IPS-18a (cell line): ENCODE measurements around the gene SYNJ2BP.
"Not testable (repeated sequence)": the region's sequence is repeated elsewhere in the genome, so short reads cannot be mapped to it uniquely, and the experiment has no call there.

Source experiments
- H3K27ac ChIP-seq: one replicate; pipeline ENCODE4 v1.5.1; 2013; ENCODE audit warnings: low read length
- H3K27me3 ChIP-seq: one replicate; pipeline ENCODE4 v1.6.1; 2013; ENCODE audit warnings: mild to moderate bottlenecking, low read length; ENCODE audit not compliant: control insufficient read depth, insufficient read depth
- H3K36me3 ChIP-seq: one replicate; pipeline ENCODE4 v1.6.1; 2013; ENCODE audit warnings: low read depth, low read length; ENCODE audit not compliant: control insufficient read depth
- H3K4me1 ChIP-seq: one replicate; pipeline ENCODE4 v1.6.1; 2013; ENCODE audit warnings: low read depth, low read length; ENCODE audit not compliant: control insufficient read depth
- H3K4me3 ChIP-seq: one replicate; pipeline ENCODE4 v1.5.1; 2013; ENCODE audit warnings: low read length
- H3K9ac ChIP-seq: one replicate; pipeline ENCODE4 v1.6.1; 2013; ENCODE audit warnings: mild to moderate bottlenecking, low read length, moderate library complexity
- H3K9me3 ChIP-seq: one replicate; pipeline ENCODE4 v1.6.1; 2013; ENCODE audit warnings: low read depth, low read length; ENCODE audit not compliant: control insufficient read depth

Gene SYNJ2BP

DNA sequence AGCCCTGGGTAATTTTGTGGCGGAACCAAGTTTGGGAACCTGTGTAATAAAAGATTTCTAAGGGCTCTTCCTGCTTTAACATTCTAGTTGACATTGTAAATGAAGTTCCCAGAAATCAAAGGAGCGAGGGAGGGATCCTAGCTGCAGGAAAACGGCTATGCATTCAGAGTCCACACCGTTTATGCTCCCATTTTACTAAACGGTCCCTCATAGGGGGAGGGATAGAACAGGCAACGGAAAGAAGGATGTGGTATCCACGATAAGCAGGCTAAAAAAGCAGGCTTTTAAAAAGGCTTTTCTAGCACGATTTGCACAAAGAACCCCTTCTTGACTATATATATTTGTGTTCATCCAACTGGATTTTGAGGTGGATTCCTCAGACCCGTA lies 559 bp downstream of the SYNJ2BP start:
- H3K4me3 ChIP-seq: peak overlapping the region; percentile 88

DNA sequence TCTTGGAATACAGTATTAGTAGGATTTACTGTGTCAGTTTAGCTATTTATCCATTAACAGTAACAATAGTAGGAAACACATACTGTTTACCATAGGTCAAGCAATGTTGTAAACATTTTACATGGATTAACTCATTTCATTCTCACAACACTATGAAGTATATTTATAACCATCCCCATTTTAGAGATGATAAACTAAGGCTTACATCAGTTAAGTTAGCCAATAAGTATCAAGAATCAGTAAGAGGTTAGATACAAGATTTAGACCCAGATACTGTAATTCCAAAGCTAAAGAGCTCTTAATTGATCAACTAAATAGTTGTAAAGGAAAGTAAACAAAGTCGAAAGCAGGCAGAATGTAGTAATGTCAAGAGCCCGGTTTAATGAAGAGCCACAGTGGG lies 1.1 kb downstream of the SYNJ2BP start:
- Histone ChIP-seq H3K4me1 (peaks cover 10% of the 10 kb centered on the region), H3K36me3 (peaks cover 5% of the 10 kb centered on the region), H3K27me3 (no peaks in the 10 kb centered on the region), H3K9ac (peak overlapping the region; percentile 74), H3K4me3 (peak overlapping the region; percentile 88), H3K9me3 (no peaks in the 10 kb centered on the region), H3K27ac (no peak overlapping the region)

More for the DNA sequence above, 559 bp downstream of the SYNJ2BP start:
- Histone ChIP-seq H3K9ac (peak overlapping the region; percentile 74), H3K27ac (peak overlapping the region; percentile 19), H3K9me3 (no peaks in the 10 kb centered on the region), H3K36me3 (peaks cover 5% of the 10 kb centered on the region), H3K27me3 (no peaks in the 10 kb centered on the region), H3K4me1 (peaks cover 10% of the 10 kb centered on the region)

DNA sequence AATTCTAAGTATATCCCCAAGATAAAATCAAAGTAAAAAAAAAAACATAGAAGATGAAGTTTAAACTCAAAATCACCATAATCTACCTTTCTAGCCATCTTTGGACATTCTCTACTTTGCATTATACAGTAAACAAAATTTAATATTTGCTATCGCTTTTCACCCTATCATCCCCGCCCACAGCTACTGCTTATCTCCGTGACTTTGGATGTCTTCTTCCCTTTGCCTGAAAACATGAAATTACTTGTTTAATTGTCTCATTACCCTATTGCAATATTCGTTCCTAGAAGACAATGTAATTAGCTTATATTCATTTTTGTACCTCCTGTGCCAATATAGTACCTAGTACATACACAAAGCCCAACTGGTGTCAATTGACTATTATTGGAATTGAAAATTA lies 9.3 kb downstream of the SYNJ2BP start:
- Histone ChIP-seq H3K4me3 (no peak overlapping the region), H3K27ac (no peak overlapping the region), H3K9me3 (no peaks in the 10 kb centered on the region), H3K36me3 (peaks cover 5% of the 10 kb centered on the region), H3K9ac (no peak overlapping the region), H3K27me3 (no peaks in the 10 kb centered on the region), H3K4me1 (peaks cover 11% of the 10 kb centered on the region)

DNA sequence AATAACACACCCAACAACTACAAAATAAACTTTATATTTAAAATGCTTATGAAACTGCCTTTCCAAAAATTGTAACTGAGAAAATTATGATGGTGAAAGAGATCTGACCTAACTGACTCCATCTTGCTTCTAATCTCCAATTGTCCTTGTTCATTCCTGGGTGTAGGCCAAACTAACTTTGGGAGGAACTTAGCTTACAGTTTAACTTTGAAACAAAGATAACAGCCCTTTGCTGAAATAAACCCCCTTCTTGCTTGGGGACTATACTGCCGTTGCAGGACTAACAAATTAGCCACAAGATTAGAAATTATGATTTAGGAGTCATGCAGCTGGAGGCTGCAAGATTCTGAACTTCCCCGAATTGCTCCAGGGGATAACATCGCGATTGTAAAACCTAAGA lies 10.7 kb downstream of the SYNJ2BP start:
- not testable (repeated sequence) for H3K9me3 ChIP-seq, H3K27ac ChIP-seq, H3K9ac ChIP-seq, H3K4me3 ChIP-seq, H3K27me3 ChIP-seq, H3K36me3 ChIP-seq
- peaks cover 18% of the 10 kb centered on the region for H3K4me1 ChIP-seq

DNA sequence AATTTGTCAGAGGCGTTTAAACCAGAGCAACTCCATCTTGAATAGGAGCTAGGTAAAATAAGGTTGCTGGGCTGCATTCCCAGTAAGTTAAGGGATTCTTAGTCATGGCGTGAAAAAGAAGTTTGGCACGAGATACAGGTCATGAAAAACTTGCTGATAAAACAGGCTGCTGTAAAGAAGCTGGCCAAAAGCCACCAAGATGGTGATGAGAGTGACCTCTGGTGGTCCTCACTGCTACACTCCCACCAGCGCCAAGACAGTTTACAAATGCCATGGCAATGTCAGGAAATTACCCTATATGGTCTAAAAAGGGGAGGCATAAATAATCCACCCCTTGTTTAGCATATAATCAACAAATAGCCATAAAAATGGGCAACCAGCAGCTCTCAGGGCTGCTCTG lies 13.6 kb downstream of the SYNJ2BP start:
- H3K9me3 ChIP-seq, H3K36me3 ChIP-seq, H3K27me3 ChIP-seq, H3K4me3 ChIP-seq, H3K27ac ChIP-seq, H3K9ac ChIP-seq: not testable (repeated sequence)
- peaks cover 18% of the 10 kb centered on the region for H3K4me1 ChIP-seq

DNA sequence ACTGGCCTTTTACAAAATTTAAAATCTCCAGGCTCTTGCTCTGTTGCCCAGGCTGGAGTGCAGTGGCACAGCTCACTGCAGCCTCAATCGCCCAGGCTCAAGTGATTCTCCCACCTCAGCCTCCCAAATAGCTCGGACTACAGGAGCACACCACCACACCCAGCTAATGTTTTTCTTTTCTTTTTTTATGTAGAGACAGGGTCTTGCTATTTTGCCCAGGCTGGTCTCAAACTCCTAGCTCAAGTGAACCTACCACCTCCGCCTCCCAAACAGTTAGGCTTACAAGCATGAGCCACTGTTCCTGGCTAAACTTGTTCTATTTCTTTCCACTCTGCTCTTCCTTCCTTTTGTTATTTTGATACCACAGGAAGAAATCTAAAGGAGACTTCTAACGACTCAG lies 15.2 kb downstream of the SYNJ2BP start:
- Histone ChIP-seq H3K4me3 (no peak overlapping the region), H3K4me1 (peaks cover 18% of the 10 kb centered on the region), H3K27me3 (no peaks in the 10 kb centered on the region), H3K27ac (no peak overlapping the region), H3K9me3 (no peaks in the 10 kb centered on the region), H3K9ac (no peak overlapping the region), H3K36me3 (peaks cover 5% of the 10 kb centered on the region)

DNA sequence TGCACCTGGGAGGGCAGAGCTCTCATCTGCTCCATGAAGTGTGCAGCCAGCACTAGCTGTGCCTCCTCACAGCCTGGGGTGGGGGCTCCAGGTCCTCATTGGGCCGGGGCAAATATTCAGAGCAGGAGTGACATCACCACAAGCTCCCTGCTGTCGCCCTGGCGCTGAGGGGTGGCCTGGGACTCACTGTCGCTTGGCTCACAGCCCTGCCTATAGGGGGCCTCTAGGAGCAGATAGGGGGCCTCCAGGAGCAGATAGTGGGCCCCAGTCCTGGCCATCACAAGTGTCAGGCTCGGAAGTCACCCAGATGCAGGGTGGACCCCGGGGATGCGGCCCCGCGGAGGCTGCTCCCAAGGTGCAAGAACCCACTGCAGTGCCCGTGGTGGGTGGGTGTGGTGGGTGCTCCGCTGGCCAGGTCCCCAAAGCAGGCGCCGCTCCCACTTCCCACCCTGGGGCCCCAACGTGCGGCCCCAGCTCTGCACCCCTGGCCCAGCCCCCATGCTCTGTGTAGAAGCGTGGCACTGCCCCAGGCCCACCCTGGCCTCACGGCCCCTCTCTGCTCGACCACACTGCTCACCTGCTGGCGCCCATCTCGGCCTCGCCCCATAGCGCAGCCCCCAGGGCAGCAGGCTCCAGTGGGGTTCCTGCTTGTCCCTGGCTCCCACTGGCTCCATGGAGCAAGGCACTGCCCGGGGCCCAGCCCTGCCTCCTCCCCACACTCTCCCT lies 18.0 kb downstream of the SYNJ2BP start:
- Histone ChIP-seq H3K27me3 (no peaks in the 10 kb centered on the region), H3K36me3 (peaks cover 5% of the 10 kb centered on the region), H3K9me3 (no peaks in the 10 kb centered on the region), H3K9ac (no peak overlapping the region), H3K4me1 (peaks cover 17% of the 10 kb centered on the region), H3K27ac (no peak overlapping the region), H3K4me3 (no peak overlapping the region)

DNA sequence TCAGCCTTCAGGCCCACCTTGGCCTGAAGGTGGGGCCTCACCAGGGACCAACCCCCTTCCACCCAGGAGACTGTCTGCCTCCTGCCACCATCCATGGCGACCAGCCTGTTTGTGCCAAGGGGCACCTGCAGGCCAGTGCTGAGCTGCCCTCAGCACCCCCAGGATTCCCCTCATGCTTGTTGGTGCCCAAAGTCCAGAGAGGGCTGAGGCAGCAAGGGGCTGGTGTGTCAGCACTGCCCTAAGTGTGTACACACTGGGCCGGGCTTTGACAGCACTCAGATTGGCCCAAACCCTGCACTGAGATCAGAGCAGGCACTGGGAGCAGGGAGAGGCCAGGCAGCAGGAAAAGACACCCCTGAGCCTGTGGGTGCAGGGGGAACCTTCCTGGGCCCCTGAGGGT lies 18.6 kb downstream of the SYNJ2BP start:
- Histone ChIP-seq H3K9me3 (no peaks in the 10 kb centered on the region), H3K27me3 (no peaks in the 10 kb centered on the region), H3K4me1 (peaks cover 12% of the 10 kb centered on the region), H3K27ac (no peak overlapping the region), H3K4me3 (no peak overlapping the region), H3K9ac (no peak overlapping the region), H3K36me3 (peaks cover 5% of the 10 kb centered on the region)

DNA sequence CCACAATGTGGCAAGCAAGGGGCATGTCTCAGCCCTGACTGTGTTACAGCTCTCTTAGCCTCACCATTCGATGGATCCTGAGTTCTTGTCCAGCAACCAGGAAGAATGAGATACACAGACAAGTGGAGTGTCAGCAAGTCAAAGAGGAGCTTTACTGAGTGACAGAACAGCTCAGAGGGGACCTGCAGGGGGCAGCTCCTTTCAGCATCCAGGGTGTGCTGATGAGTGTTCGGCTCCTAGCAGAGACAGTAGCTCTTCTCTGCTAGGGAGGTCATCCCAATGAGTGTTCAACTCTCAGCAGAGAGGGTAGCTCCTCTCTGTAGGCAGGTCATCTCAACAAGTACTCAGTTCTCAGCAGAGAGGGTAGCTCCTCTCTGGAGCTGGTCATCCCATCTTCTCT lies 19.1 kb downstream of the SYNJ2BP start:
- Histone ChIP-seq H3K27me3 (no peaks in the 10 kb centered on the region), H3K9ac (no peak overlapping the region), H3K27ac (no peak overlapping the region), H3K36me3 (peaks cover 5% of the 10 kb centered on the region), H3K9me3 (no peaks in the 10 kb centered on the region), H3K4me1 (peaks cover 7% of the 10 kb centered on the region), H3K4me3 (no peak overlapping the region)

DNA sequence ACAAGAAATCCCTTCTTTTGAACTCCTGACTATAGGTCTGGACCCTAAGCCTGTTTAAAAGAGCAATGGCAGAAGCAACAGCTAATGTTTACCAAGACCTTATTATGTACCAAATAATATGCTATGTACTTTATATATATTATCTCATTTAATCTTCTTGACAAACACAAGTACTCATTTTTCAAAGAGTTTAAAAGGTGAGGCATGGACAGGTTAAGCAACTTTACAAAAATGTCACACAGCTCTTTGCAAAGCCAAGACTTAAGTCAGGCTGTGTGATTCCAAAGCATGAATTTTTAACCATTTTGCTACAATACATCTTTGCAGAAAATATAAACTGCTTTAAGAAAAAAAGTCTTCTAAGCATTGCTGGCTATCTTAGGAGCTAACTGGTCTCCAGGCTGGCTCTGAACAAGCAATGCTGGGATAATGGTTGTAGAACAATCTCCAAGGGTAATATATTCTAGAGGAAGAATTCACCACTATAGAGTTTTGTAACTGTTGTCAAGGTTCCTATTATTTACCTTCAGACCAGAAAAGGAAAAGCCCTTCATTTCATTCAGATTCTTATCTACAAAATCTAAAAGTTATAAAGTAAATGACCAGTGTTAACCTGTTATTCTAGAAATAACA lies 22.1 kb downstream of the SYNJ2BP start:
- H3K9me3 ChIP-seq: no peaks in the 10 kb centered on the region
- no peak overlapping the region for H3K4me3 ChIP-seq
- no peak overlapping the region for H3K9ac ChIP-seq
- no peak overlapping the region for H3K27ac ChIP-seq
- H3K27me3 ChIP-seq: no peaks in the 10 kb centered on the region
- no peaks in the 10 kb centered on the region for H3K4me1 ChIP-seq
- peaks cover 5% of the 10 kb centered on the region for H3K36me3 ChIP-seq

DNA sequence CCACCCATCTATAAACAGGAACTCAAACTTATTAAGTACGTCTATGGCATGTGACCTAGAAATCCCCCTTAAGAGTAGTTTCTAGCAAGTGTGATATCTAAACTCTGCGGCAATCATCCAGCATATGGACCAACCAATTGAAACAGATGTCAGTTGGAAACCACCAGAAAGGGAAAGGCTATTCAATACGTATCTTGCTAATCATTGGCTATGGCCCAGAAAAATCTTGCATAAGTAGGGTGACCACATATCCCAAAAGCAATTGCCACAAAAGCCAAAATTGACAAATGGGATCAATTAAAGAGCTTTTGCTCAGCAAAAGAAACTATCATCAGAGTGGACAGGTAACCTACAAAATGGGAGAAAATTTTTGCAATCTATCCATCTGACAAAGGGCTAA lies 24.2 kb downstream of the SYNJ2BP start:
- no peak overlapping the region for H3K4me3 ChIP-seq
- no peaks in the 10 kb centered on the region for H3K27me3 ChIP-seq
- peaks cover 3% of the 10 kb centered on the region for H3K36me3 ChIP-seq
- H3K27ac ChIP-seq: no peak overlapping the region
- no peak overlapping the region for H3K9ac ChIP-seq
- no peaks in the 10 kb centered on the region for H3K4me1 ChIP-seq
- H3K9me3 ChIP-seq: no peaks in the 10 kb centered on the region
